OCI-LY7 (cell line): ENCODE results near the gene PRSS1. TPM values are rescaled to one million over a fixed set of nuclear protein-coding genes. Genes with fewer than 3 reads are reported as not detected.
"Not testable (repeated sequence)": the region's sequence is repeated elsewhere in the genome, so short reads cannot be mapped to it uniquely, and the experiment has no call there.

Experiments
- BruUV-seq: library from RNA; stranded (reverse); fragments of 400-500 nt; replicated peaks from 2 replicates; lab custom pipeline; 2021; lab: Mats Ljungman, UMichigan
- CTCF ChIA-PET: fragments of 300-600 bp; sonication (Branson Sonifier 250); formaldehyde crosslinking; loops from one replicate; lab custom pipeline; 2022; ENCODE audit warnings: antibody characterized with exemption; ENCODE audit not compliant: unreplicated experiment; lab: Charles Lee
- POLR2A ChIA-PET: fragments of 300-600 bp; sonication (Branson Sonifier 250); formaldehyde crosslinking; loops from one replicate; lab custom pipeline; 2022; ENCODE audit warnings: antibody characterized with exemption; lab: Charles Lee
- DNase-seq: peaks from one replicate; pipeline ENCODE4 v3.0.0-alpha.2; 2015; ENCODE audit warnings: low spot score
- H2AFZ ChIP-seq: fragments of 200-600 bp; sonication (generic), shearing (Covaris generic); 2 replicates; pipeline ENCODE4 v1.6.1; 2014; ENCODE audit warnings: mild to moderate bottlenecking, antibody characterized with exemption, low read length, moderate library complexity
- H3K27ac ChIP-seq: fragments of 200-600 bp; sonication (generic); 2 replicates; pipeline ENCODE4 v1.5.1; 2014; ENCODE audit warnings: mixed run types, low read depth, mild to moderate bottlenecking, moderate library complexity, low read length, inconsistent platforms; ENCODE audit not compliant: poor library complexity, severe bottlenecking
- H3K36me3 ChIP-seq: fragments of 200-600 bp; sonication (generic); 2 replicates; pipeline ENCODE4 v1.6.1; 2014; ENCODE audit warnings: mild to moderate bottlenecking, antibody characterized with exemption, low read length, moderate library complexity, mixed read lengths; ENCODE audit not compliant: insufficient read depth
- H3K4me1 ChIP-seq: fragments of 200-600 bp; sonication (generic); 2 replicates; pipeline ENCODE4 v1.5.1; 2014; ENCODE audit warnings: mild to moderate bottlenecking, low read length; ENCODE audit not compliant: insufficient read depth, poor library complexity, severe bottlenecking
- H3K4me2 ChIP-seq: fragments of 200-600 bp; sonication (generic); 2 replicates; pipeline ENCODE4 v1.6.1; 2014; ENCODE audit warnings: mild to moderate bottlenecking, low read length
- H3K4me3 ChIP-seq: fragments of 200-600 bp; sonication (generic); 2 replicates; pipeline ENCODE4 v1.5.1; 2014; ENCODE audit warnings: mild to moderate bottlenecking, low read depth, low read length; ENCODE audit not compliant: poor library complexity, severe bottlenecking
- H3K79me2 ChIP-seq: fragments of 200-600 bp; sonication (generic); 2 replicates; pipeline ENCODE4 v1.6.1; 2016; ENCODE audit warnings: low read depth, mild to moderate bottlenecking, low read length, moderate library complexity, mixed read lengths; ENCODE audit not compliant: insufficient read depth
- H3K9me2 ChIP-seq: fragments of 200-600 bp; sonication (generic); 2 replicates; pipeline ENCODE4 v1.6.1; 2016; ENCODE audit warnings: mild to moderate bottlenecking, low read length, mixed read lengths; ENCODE audit not compliant: insufficient read depth
- H3K9me3 ChIP-seq: fragments of 200-600 bp; sonication (generic); 2 replicates; pipeline ENCODE4 v1.6.1; 2014; ENCODE audit warnings: mild to moderate bottlenecking, mixed run types, low read length, mixed read lengths
- H4K20me1 ChIP-seq: fragments of 200-600 bp; sonication (generic); 2 replicates; pipeline ENCODE4 v1.6.1; 2014; ENCODE audit warnings: mild to moderate bottlenecking, antibody characterized with exemption, low read length, moderate library complexity, mixed read lengths; ENCODE audit not compliant: insufficient read depth
- EZH2phosphoT487 ChIP-seq: fragments of 200-600 bp; sonication (generic); IDR thresholded peaks from 2 replicates; pipeline ENCODE4 v1.6.1; 2018; ENCODE audit warnings: low read depth, borderline replicate concordance, mild to moderate bottlenecking, mixed run types, antibody characterized with exemption, low read length, moderate library complexity, mixed read lengths
- intact Hi-C: fragments of 100-400 bp; cut with micrococcal nuclease; formaldehyde crosslinking; loops from one replicate; pipeline ENCODE4 v1.10.0; 2022; ENCODE audit not compliant: unreplicated experiment
- total RNA-seq, 2 experiments: library from RNA; depleted of rRNA in 1 of 2; stranded (reverse); fragments of >200 nt in 1 of 2; shearing (Covaris generic) in 1 of 2; gene quantifications; 2 replicates each; pipeline ENCODE4 v1.2.3, GENCODE V29; 2014 to 2022
- TF ChIP-seq, protein P1 (sequence below): fragments of 200-600 bp; sonication (generic); conservative IDR thresholded peaks from 2 replicates; pipeline ENCODE4 v1.5.1; 2014; ENCODE audit warnings: mild to moderate bottlenecking, antibody characterized with exemption, low read length, moderate library complexity, mixed read lengths

The PRSS1 gene
- total RNA-seq, 2 experiments from 2014 or later: not detected

DNA sequence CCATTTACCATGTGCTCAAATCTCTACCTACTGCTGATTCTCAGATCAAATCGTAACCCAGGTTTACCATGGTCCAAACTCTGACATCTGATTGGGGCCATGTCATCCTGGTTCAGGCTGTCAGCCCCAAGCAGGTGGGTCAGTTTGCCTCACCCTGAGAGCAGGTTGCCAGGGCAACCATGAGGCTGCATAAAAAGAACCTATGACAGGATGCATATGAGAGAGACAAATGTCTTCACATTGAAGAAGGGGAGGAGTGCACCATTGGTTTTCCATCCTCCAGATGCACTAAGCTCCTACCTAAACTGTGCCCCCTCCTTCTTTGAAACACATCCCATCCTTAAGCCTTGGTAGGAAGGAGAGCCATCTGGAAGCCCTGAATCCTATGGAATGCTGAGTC, 10.2 kb downstream of the PRSS1 start:
- H3K4me2 ChIP-seq: no peak overlapping the region

DNA sequence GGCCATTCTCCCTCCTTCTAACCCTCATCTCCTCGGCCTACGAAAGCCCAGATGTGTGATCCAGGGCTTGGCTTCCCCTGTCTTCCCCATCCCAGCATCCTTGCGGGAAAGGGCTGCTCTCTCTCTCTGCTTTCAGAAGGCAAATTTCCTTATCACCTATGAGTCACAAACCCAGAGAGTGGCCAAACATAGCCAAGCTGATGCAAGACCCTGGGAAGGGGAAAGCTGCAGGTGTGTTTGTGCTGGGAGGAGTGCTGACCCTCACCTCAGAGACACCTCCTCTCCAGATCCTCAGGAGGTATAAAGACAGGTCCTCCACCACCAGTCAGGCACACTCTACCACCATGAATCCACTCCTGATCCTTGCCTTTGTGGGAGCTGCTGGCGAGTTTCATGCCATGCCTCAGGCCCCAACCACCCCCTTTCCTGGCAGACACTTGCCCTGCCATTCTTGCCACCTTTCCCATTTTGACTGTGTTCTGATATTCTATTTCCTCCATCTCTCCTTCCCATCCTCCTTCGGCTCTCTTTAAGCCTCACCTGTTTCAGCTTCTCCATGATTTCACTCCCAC, 10.9 kb downstream of the PRSS1 start:
- BruUV-seq: no TSS peak
- H2AFZ ChIP-seq: no peak overlapping the region
- no peaks in the 10 kb centered on the region for H3K36me3 ChIP-seq
- H3K9me2 ChIP-seq: no peaks in the 10 kb centered on the region
- CTCF ChIA-PET: no interaction called here
- TF ChIP-seq EZH2phosphoT487: no peak
- TF ChIP-seq, protein P1, sequence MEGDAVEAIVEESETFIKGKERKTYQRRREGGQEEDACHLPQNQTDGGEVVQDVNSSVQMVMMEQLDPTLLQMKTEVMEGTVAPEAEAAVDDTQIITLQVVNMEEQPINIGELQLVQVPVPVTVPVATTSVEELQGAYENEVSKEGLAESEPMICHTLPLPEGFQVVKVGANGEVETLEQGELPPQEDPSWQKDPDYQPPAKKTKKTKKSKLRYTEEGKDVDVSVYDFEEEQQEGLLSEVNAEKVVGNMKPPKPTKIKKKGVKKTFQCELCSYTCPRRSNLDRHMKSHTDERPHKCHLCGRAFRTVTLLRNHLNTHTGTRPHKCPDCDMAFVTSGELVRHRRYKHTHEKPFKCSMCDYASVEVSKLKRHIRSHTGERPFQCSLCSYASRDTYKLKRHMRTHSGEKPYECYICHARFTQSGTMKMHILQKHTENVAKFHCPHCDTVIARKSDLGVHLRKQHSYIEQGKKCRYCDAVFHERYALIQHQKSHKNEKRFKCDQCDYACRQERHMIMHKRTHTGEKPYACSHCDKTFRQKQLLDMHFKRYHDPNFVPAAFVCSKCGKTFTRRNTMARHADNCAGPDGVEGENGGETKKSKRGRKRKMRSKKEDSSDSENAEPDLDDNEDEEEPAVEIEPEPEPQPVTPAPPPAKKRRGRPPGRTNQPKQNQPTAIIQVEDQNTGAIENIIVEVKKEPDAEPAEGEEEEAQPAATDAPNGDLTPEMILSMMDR: no peak
- no peaks in the 10 kb centered on the region for H3K79me2 ChIP-seq
- H3K4me1 ChIP-seq: no peaks in the 10 kb centered on the region
- no peak overlapping the region for H3K4me2 ChIP-seq
- no peak overlapping the region for H3K4me3 ChIP-seq
- no peak overlapping the region for H3K27ac ChIP-seq
- POLR2A ChIA-PET: interaction anchor here (0.7 kb wide), 2 partner anchors 48 to 252 kb away, joined by 3 read pairs; no protein-coding TSS in a partner anchor
- no peak for DNase-seq
- no peaks in the 10 kb centered on the region for H4K20me1 ChIP-seq
- intact Hi-C loops: no loop called here
- H3K9me3 ChIP-seq: no peaks in the 10 kb centered on the region

More for the DNA sequence above, 10.2 kb downstream of the PRSS1 start:
- H3K36me3 ChIP-seq: no peaks in the 10 kb centered on the region
- H3K9me2 ChIP-seq: no peaks in the 10 kb centered on the region
- H3K79me2 ChIP-seq: no peaks in the 10 kb centered on the region
- TF ChIP-seq, protein P1: no peak
- no peak for TF ChIP-seq EZH2phosphoT487
- H3K4me3 ChIP-seq: no peak overlapping the region
- intact Hi-C loops: no loop called here
- no peak overlapping the region for H3K27ac ChIP-seq
- no peaks in the 10 kb centered on the region for H3K4me1 ChIP-seq
- no peaks in the 10 kb centered on the region for H4K20me1 ChIP-seq
- no TSS peak for BruUV-seq
- CTCF ChIA-PET: no interaction called here
- H2AFZ ChIP-seq: no peak overlapping the region
- no peaks in the 10 kb centered on the region for H3K9me3 ChIP-seq
- POLR2A ChIA-PET: interaction anchor here (0.7 kb wide), 1 partner anchor 48 kb away, joined by 3 read pairs; no protein-coding TSS in a partner anchor
- DNase-seq: peak; percentile 16

DNA sequence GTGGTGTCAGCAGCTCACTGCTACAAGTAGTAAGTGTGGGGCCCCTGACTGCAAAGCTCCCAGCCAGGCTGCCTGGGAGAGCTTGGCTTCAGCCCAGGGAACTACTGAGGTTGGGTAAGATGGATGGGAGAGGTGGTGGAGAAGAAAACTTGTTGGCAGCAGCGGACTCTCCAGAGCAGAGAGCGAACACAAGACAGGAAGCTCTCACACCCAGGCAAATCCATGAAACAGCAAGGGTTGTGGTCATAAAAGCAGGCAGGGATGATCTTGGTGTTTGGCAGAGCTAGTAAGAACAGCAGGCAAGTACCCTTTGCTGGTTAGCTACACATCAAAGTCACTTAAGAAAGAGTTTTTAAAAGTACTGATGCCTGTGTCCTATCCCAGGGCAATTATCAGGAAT, 12.3 kb downstream of the PRSS1 start:
- H3K36me3 ChIP-seq, H4K20me1 ChIP-seq, POLR2A ChIA-PET, H3K4me2 ChIP-seq, H3K9me3 ChIP-seq, intact Hi-C loops, H3K27ac ChIP-seq, DNase-seq, H2AFZ ChIP-seq, H3K4me1 ChIP-seq, H3K79me2 ChIP-seq, H3K9me2 ChIP-seq, BruUV-seq, H3K4me3 ChIP-seq: not testable (repeated sequence)
- CTCF ChIA-PET: interaction anchor here (0.6 to 1.0 kb wide), 2 partner anchors 46 to 93 kb away, joined by 3 read pairs; no protein-coding TSS in a partner anchor
